HG02970 (cell line): ENCODE results near the gene LRRD1.
A peak's percentile ranks its signal among the peaks of the same experiment; 100 is the strongest.
"Not testable (repeated sequence)": the region's sequence is repeated elsewhere in the genome, so short reads cannot be mapped to it uniquely, and the experiment has no call there.

Experiments used
- ATAC-seq: cut with Tn5 transposase; IDR thresholded peaks from one replicate; pipeline ENCODE4 v1.9.1; 2021; ENCODE audit warnings: mild to moderate bottlenecking, moderate library complexity, moderate number of reproducible peaks; ENCODE audit not compliant: unreplicated experiment, low FRiP score

The LRRD1 gene

GRCh38 chr7:92178928-92179924 lies at the start of gene LRRD1:
Gene LRRD1, minus strand, starts transcription at chr7:92179142. Its CDS starts 13,940 bp downstream, at chr7:92165202.
- peak; percentile 99 for ATAC-seq

GRCh38 chr7:92228742-92229141 lies 49.8 kb upstream of the LRRD1 start:
- no peak for ATAC-seq

GRCh38 chr7:92228100-92228499 lies 49.2 kb upstream of the LRRD1 start:
- no peak for ATAC-seq

- ATAC-seq: no peak
These were observed 48.0 kb upstream of the LRRD1 start for GRCh38 chr7:92226981-92227380.

DNA sequence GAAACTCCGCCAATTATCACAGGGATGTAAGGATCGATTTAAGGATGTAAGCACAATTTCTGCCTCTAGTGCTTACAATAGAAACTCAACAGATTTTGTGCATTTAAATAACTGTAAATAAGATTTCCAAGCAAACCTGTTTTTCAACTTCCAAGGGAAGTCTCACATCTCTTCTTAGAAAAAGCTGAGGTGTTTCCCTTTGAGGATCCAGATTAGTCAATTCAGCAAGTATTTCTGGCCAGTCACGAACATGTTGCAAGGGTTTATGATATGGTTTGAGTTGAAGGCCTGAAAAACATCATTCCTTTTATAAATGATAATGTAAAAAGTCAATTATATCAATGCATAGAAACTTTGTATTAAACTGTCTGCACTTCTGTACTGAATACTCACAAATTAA lies 42.8 kb upstream of the LRRD1 start:
- no peak for ATAC-seq

DNA sequence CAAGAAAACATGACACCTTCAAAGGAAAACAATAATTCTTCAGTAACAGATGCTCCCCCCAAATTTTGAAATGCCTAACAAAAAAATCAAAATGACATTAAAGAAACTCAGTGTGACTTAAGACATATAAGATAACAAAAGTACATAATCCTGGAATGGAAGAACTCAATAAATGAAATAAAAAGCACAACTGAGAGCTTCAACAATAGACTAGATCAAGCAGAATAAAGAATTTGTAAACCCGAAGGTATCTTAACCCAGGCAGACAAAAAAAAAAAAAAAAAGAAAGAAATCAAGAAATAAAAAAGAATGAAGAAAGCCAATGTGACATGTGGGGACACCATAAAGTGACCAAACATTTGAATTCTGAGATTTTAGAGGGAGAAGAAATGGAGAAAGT lies 27.7 kb upstream of the LRRD1 start:
- ATAC-seq: no peak

GRCh38 chr7:92205987-92206386 lies 27.0 kb upstream of the LRRD1 start:
- ATAC-seq: no peak

DNA sequence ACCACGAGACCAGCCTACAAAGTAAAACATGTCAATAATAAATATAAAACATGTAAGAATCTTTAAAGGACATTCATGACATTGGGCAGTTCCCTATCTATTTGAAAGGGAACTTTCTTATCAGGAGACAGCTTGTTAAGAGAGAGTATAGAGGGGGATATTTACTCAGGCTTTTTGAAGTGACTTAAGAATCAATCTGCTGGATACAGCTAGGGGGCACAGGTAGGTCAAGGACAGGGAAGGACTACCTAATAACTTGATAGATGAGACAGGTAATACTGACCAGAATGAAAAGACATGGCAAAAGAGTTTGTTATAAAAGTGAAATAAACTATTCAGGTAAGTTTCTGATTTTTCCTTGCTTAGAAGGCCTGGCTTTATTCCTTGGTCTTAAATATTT lies 21.8 kb upstream of the LRRD1 start:
- no peak for ATAC-seq

GRCh38 chr7:92192326-92192725 lies 13.4 kb upstream of the LRRD1 start:
- ATAC-seq: no peak

GRCh38 chr7:92189246-92189645 lies 10.3 kb upstream of the LRRD1 start:
- not testable (repeated sequence) for ATAC-seq

GRCh38 chr7:92184294-92184693 lies 5.4 kb upstream of the LRRD1 start:
- ATAC-seq: not testable (repeated sequence)

DNA sequence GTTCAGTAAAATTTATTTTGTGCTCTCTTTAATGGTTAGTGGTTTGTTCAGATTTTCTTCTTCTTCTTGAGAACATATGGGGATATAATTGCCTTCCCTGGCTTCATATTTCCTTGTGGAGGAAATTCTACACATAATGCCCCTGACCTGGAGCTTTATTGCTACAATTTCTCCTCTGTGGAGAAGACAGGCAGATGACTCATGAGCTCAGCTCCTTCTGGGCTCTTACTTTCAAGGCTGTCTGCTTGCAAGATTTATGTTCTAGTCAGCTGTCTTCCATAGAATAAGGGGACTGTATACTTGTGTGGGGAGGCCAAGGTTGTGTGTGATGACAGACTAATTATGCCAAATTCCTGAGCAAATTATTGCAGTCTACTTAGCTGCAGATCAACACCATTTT lies 1.6 kb downstream of the LRRD1 start:
- no peak for ATAC-seq

DNA sequence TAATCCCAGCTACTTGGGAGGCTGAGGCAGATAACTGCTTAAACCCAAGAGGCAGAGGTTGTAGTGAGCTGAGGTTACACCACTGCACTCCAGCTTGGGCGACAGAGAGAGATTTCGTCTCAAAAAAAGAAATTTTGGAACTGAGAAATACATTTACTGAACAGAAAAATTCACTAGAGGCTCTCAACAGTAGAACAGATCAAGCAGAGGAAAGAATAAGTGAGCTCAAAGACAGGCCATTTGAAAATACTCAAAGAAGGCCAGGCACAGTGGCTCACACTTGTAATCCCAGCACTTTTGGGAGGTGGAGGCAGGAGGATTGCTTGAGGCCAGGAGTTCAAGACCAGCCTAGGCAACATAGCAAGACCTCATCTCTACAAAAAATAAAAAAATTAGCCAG lies 9.4 kb downstream of the LRRD1 start:
- not testable (repeated sequence) for ATAC-seq

GRCh38 chr7:92161271-92161670 lies 17.7 kb downstream of the LRRD1 start:
- ATAC-seq: no peak

- ATAC-seq: no peak
These were observed 20.0 kb downstream of the LRRD1 start for GRCh38 chr7:92158660-92159575.

GRCh38 chr7:92156990-92157389 lies 22.0 kb downstream of the LRRD1 start:
- no peak for ATAC-seq

- ATAC-seq: no peak
These were observed 23.7 kb downstream of the LRRD1 start for GRCh38 chr7:92155108-92155739.

- ATAC-seq: no peak
These were observed 28.4 kb downstream of the LRRD1 start for GRCh38 chr7:92150450-92151017.

DNA sequence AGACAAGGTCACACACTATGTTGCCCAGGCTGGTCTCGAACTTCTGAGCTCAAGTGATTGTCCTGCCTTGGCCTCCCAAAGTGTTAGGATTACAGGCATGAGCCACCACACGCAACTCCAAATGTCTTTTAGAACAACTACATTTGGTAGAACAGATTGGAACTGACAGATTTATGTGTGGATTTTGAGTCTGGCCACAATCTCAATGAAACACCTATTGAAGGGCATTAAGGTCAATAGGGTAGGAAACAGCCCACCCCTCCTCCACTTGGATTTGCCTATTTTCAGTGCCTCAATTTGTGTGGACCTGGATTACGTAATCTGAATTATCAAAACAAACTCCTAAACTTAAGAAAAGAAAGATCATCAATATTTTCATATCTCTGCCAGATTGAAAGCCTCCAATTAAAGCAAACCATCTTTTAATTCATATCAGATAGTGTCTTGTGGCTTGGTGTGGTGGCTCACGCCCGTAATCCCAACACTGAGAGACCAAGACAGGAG lies 29.2 kb downstream of the LRRD1 start:
- ATAC-seq: no peak
